Brain microvascular endothelial cell (primary cell): ENCODE data around the gene STRA6.
A peak's percentile ranks its signal among the peaks of the same experiment; 100 is the strongest.

Experiments used
- DNase-seq: peaks from one replicate; pipeline ENCODE4 v3.0.0-alpha.2; 2020
- H3K27ac ChIP-seq: fragments of 250-450 bp; sonication (Bioruptor Pico); 2 replicates; pipeline ENCODE4 v1.5.1; 2020; ENCODE audit warnings: mild to moderate bottlenecking, moderate library complexity
- H3K27me3 ChIP-seq: fragments of 250-450 bp; sonication (Bioruptor Pico); replicated peaks from 2 replicates; pipeline ENCODE4 v1.5.1; 2020; ENCODE audit warnings: mild to moderate bottlenecking
- H3K36me3 ChIP-seq: fragments of 250-450 bp; sonication (Bioruptor Pico); replicated peaks from 2 replicates; pipeline ENCODE4 v1.5.1; 2020; ENCODE audit warnings: mild to moderate bottlenecking
- H3K4me3 ChIP-seq: 2 replicates; pipeline ENCODE4 v1.5.1; 2011; ENCODE audit warnings: low read depth, mild to moderate bottlenecking, control low read depth, low read length, moderate library complexity
- in situ Hi-C: cut with HindIII; loops from 2 replicates; pipeline ENCODE4 v1.10.0; 2017; ENCODE audit warnings: low sequenced_read_pairs, low pct_ligation_motif_present
- TF ChIP-seq, protein P1 (sequence below): IDR thresholded peaks from 2 replicates; pipeline ENCODE4 v1.5.1; 2011; ENCODE audit warnings: low read depth, mild to moderate bottlenecking, moderate library complexity, low read length, control low read depth, inconsistent platforms; ENCODE audit errors: missing control alignments

The STRA6 gene

DNA sequence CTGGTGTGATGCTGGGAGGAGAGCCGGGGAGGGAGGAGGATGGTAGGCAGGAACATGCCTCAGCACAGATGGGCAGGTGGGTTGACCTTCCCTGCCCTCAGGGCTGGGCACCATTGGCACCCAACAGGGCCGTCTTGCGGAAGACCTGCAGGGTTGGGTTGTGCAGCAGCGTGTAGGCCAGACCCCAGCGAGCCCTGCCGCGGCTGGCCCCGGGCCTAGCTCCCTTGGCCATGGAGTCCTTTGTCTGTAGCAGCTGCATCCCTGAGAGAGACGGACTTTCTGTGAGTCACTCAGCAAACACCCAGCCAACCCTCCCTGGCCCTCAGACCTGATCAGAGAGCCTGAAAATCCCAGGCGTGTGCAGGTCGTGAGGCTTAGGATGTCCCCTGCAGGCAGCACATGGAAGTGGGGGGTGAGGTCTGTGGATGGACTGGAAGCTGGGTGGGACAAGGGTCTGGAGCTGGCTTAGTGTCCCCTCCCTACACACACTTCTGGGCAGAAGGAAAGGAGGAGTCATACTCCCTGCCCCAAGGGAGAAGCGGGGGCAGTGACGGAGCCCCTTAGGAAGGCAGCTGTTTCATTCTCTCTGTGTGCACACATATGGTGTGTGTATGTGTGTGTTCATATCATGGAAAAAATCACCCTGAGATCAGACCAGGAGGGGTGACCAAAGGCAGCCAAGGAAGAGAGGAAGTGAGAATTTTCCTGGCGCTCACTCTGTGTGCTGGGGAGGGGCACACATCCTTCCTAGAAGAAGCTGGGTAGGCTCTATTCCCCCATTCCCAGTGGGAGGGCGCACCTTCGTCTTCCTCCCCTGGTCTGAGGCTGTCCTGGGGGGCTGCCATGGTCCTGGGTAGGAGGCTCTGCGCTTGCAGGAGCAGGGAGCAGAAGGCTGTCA, 22.4 kb downstream of the STRA6 start:
- Histone ChIP-seq H3K36me3 (no peaks in the 10 kb centered on the region), H3K4me3 (no peak overlapping the region), H3K27me3 (no peaks in the 10 kb centered on the region), H3K27ac (peak overlapping the region; percentile 66)
- peak; percentile 71 for DNase-seq
- TF ChIP-seq, protein P1, sequence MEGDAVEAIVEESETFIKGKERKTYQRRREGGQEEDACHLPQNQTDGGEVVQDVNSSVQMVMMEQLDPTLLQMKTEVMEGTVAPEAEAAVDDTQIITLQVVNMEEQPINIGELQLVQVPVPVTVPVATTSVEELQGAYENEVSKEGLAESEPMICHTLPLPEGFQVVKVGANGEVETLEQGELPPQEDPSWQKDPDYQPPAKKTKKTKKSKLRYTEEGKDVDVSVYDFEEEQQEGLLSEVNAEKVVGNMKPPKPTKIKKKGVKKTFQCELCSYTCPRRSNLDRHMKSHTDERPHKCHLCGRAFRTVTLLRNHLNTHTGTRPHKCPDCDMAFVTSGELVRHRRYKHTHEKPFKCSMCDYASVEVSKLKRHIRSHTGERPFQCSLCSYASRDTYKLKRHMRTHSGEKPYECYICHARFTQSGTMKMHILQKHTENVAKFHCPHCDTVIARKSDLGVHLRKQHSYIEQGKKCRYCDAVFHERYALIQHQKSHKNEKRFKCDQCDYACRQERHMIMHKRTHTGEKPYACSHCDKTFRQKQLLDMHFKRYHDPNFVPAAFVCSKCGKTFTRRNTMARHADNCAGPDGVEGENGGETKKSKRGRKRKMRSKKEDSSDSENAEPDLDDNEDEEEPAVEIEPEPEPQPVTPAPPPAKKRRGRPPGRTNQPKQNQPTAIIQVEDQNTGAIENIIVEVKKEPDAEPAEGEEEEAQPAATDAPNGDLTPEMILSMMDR, result no peak
- in situ Hi-C loops, result no loop called here

DNA sequence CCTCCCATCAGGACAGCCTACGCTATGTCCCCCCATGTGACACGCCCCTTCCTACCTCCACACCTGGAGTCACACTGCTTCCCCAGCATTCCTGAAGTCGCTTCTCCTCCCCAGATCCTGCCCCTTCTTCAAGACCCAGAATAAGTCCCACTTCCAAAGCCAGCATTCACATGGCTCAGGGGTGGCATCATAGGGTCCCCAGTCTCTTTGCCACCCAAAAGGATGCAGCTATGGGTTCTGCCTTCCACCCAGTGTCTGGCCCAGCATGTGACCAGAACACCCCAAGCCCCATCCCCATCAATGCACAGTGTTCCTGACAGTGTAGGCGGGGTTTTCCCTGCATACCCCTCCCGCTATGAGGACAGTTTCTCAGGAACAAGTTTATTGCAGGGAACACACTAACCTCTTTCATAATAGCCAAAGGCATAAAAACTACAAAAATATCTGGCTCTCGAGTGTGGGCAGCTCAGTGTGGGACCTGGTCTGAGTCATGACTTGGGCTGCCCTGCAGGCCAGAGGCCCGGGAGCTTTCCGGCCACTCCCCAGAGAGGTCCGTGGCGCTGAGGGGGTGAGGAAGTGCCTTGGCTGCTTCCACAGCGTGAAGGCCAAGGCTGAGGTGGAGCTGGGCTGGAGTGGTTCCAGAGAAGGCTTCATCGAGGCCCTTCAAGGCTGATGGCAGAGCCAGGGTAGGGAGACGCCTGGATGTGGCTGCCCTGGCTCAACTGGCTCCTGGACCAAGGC, 23.3 kb downstream of the STRA6 start:
- no peaks in the 10 kb centered on the region for H3K27me3 ChIP-seq
- H3K27ac ChIP-seq, result peak overlapping the region; percentile 66
- in situ Hi-C loops, result no loop called here

DNA sequence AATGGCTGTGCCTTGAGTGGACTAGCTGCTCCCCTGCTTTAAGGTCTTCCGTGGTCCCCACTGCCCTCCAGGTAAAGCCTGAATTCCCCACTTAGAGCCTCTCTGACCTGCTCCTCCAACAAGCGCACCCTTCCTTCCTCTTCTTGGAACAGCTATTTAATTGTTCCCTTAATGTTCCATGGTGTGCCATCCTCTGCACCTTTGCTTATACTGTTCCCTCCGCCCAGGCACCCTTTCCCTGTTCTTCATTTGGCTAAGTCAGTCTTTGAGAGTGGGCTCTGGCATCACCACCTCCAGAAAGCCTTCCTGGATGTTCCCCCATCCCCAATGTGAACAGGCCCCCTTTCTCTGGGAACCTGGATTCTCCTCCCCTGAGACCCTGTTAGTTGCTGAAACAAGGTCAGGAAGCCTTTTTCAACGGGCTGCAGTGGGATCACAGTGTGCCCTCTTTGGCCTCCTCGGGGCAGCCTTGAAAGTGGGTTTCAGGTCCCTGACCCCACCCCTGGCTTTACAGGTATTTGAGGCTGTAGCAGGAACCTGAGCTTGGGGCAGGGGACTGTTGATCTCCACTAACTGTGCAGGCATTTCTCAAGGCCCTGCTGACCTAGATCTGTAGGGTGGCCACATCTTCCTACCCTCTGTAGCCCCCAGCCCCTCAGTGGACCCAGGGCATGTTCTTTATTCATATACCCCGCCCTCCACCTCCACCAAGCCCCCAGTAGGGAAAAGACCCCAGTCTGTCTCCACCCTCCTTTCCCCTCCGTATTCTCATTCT, 24.1 kb downstream of the STRA6 start:
- in situ Hi-C loops, result no loop called here
- Histone ChIP-seq H3K27ac (no peak overlapping the region), H3K4me3 (no peak overlapping the region), H3K36me3 (no peaks in the 10 kb centered on the region), H3K27me3 (no peaks in the 10 kb centered on the region)
- TF ChIP-seq, protein P1, result no peak
- no peak for DNase-seq

More for the DNA sequence above, 23.3 kb downstream of the STRA6 start:
- Histone ChIP-seq H3K4me3 (no peak overlapping the region), H3K36me3 (no peaks in the 10 kb centered on the region)
- peak; percentile 78 for DNase-seq
- TF ChIP-seq, protein P1, result no peak

DNA sequence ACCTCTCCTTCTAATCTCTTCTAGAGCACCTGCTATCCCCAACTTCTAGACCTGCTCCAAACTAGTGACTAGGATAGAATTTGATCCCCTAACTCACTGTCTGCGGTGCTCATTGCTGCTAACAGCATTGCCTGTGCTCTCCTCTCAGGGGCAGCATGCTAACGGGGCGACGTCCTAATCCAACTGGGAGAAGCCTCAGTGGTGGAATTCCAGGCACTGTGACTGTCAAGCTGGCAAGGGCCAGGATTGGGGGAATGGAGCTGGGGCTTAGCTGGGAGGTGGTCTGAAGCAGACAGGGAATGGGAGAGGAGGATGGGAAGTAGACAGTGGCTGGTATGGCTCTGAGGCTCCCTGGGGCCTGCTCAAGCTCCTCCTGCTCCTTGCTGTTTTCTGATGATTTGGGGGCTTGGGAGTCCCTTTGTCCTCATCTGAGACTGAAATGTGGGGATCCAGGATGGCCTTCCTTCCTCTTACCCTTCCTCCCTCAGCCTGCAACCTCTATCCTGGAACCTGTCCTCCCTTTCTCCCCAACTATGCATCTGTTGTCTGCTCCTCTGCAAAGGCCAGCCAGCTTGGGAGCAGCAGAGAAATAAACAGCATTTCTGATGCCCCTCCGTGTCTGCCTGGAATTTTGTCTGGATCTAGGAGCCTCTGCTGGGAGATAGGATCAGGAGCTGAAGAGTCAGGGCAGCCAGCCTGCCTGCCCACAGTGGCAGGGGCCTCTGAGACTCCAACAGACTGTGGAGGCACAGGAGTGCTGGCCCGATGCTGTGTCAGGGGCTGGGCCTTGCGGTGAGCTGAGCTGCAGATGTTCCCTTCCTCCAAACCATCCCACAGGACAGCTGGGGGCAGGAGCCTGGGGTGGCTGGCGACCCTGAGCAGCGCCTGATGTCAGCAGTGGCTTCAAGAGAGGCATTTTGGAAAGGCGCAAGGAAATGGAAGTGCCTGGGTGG, 26.0 kb downstream of the STRA6 start:
- Histone ChIP-seq H3K36me3 (no peaks in the 10 kb centered on the region), H3K27me3 (no peaks in the 10 kb centered on the region), H3K4me3 (no peak overlapping the region), H3K27ac (no peak overlapping the region)
- no peak for DNase-seq
- in situ Hi-C loops, result no loop called here
- TF ChIP-seq, protein P1, result no peak
